ENCODE results near the gene NGEF.

The NGEF gene

DNA sequence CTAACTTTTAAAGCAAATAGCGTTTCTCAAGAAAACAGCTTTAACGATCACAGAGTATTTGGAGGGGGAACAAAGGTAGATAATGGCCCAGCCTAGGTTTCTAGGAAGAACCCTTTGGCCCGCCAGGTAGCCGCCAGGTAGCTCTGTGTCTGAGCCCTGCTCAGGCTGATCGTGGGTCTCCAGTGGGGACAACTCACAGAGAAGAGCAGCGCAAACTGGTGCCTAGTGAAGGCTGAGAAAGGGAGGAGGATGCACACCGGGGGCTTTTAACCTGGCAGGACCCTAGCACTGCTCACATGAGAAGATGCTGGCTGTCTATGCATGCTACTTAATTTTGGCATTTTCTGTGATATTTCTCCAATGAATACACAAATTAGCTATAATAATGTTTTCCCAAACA lies 5.8 kb downstream of the NGEF start:
- Histone ChIP-seq H3K9ac (ENCODE audit: low read length) (no peak overlapping the region), H4K12ac (ENCODE audit: low read depth, low read length) (no peak overlapping the region), H4K8ac (ENCODE audit: low read depth, low read length) (no peak overlapping the region), H3K79me1 (ENCODE audit: low read length) (no peaks in the 10 kb centered on the region), H3K18ac (ENCODE audit: low read length) (no peak overlapping the region), H2BK120ac (ENCODE audit: insufficient read depth, low read length, poor library complexity) (no peak overlapping the region), H3K36me3 (ENCODE audit: control insufficient read depth in 1 of 2, insufficient read depth in 2 of 2, low read length in 2 of 2) (no peaks in the 10 kb centered on the region), H2BK12ac (ENCODE audit: low read length) (no peak overlapping the region), H3K9me3 (ENCODE audit: insufficient read depth, low read depth, low read length) (no peaks in the 10 kb centered on the region), H3K4me1 (ENCODE audit: control insufficient read depth in 1 of 2, insufficient read depth in 2 of 2, low read length in 2 of 2) (no peaks in the 10 kb centered on the region), H3K14ac (ENCODE audit: low read length) (no peak overlapping the region), H3K4ac (ENCODE audit: low read depth, low read length) (no peak overlapping the region), H2AK5ac (ENCODE audit: low read length) (no peak overlapping the region), H3K4me2 (ENCODE audit: low read length) (no peak overlapping the region), H4K91ac (ENCODE audit: low read depth, low read length) (no peak overlapping the region), H2AFZ (ENCODE audit: insufficient read depth, low read length, poor library complexity) (no peak overlapping the region), H3K79me2 (ENCODE audit: control insufficient read depth, insufficient read depth, low read length, poor library complexity) (no peaks in the 10 kb centered on the region), H3K23ac (ENCODE audit: low read length) (no peak overlapping the region), H2BK5ac (ENCODE audit: low read depth, low read length, poor library complexity) (no peak overlapping the region), H3K27ac (ENCODE audit: low read depth, low read length) (no peak overlapping the region), H3K4me3 (ENCODE audit: low read depth, low read length) (no peak overlapping the region), H3K27me3 (ENCODE audit: insufficient read depth, low read length) (no peaks in the 10 kb centered on the region)
- DNase-seq: no peak
- WGBS (ENCODE audit: extremely low coverage, insufficient coverage, insufficient read length): no CpG with 5 or more reads among the region's 7 CpGs

DNA sequence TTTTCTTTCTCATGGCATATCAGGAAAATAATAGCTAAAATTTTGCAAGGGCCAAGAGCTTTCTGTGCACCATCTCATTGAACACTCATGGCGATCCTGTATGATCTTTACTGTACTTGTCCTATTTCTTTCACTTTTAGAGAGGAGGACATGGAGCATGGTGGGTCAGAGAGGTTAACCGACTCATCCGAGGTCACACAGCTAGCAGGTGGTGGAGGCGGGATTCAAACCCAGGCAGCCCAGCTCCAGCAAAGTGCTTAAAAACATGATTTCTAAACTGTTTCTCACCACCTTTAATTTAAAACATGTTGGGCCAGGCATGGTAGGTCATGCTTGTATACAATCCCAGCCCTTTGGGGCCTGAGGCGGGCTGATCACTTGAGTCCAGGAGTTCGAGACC lies 6.4 kb downstream of the NGEF start:
- H2AFZ ChIP-seq (ENCODE audit: insufficient read depth, low read length, poor library complexity): no peak overlapping the region
- no peak overlapping the region for H2BK12ac ChIP-seq (ENCODE audit: low read length)

DNA sequence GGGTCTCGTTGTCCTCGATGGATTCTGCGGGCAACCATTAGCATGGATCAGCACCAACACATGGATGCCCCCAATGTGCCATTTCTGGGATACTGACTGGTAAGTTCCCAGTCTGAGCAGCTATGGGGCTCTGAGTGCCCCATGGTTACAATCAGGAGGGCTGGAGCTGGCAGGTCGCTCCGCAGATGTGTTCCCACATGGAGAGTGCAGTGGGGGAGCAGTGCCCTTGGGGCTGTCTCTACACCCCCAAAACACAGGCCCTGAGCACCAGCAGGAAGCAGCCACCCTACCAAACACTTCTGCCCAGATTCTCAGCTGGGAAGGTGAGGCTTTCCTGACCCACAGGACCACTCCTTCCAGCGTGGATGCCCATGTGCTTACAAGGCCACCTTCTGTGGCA lies 8.0 kb downstream of the NGEF start:
- Histone ChIP-seq H4K91ac (ENCODE audit: low read depth, low read length) (no peak overlapping the region), H3K79me2 (ENCODE audit: control insufficient read depth, insufficient read depth, low read length, poor library complexity) (peaks cover 2% of the 10 kb centered on the region), H2BK12ac (ENCODE audit: low read length) (no peak overlapping the region), H3K27ac (ENCODE audit: low read depth, low read length) (no peak overlapping the region), H2BK5ac (ENCODE audit: low read depth, low read length, poor library complexity) (no peak overlapping the region), H3K79me1 (ENCODE audit: low read length) (no peaks in the 10 kb centered on the region), H4K12ac (ENCODE audit: low read depth, low read length) (no peak overlapping the region), H3K18ac (ENCODE audit: low read length) (no peak overlapping the region), H3K4me3 (ENCODE audit: low read depth, low read length) (no peak overlapping the region), H3K23ac (ENCODE audit: low read length) (no peak overlapping the region), H3K4ac (ENCODE audit: low read depth, low read length) (no peak overlapping the region), H3K9me3 (ENCODE audit: insufficient read depth, low read depth, low read length) (no peaks in the 10 kb centered on the region), H3K36me3 (ENCODE audit: control insufficient read depth in 1 of 2, insufficient read depth in 2 of 2, low read length in 2 of 2) (no peaks in the 10 kb centered on the region), H3K4me2 (ENCODE audit: low read length) (no peak overlapping the region), H2AFZ (ENCODE audit: insufficient read depth, low read length, poor library complexity) (no peak overlapping the region), H2AK5ac (ENCODE audit: low read length) (no peak overlapping the region), H3K27me3 (ENCODE audit: insufficient read depth, low read length) (no peaks in the 10 kb centered on the region), H4K8ac (ENCODE audit: low read depth, low read length) (no peak overlapping the region), H3K14ac (ENCODE audit: low read length) (no peak overlapping the region), H2BK120ac (ENCODE audit: insufficient read depth, low read length, poor library complexity) (no peak overlapping the region), H3K9ac (ENCODE audit: low read length) (no peak overlapping the region), H3K4me1 (ENCODE audit: control insufficient read depth in 1 of 2, insufficient read depth in 2 of 2, low read length in 2 of 2) (no peaks in the 10 kb centered on the region)
- no peak for DNase-seq
- no CpG with 5 or more reads among the region's 6 CpGs for WGBS (ENCODE audit: extremely low coverage, insufficient coverage, insufficient read length)

More for the DNA sequence above, 6.4 kb downstream of the NGEF start:
- H3K14ac ChIP-seq (ENCODE audit: low read length): no peak overlapping the region
- H3K4me2 ChIP-seq (ENCODE audit: low read length): no peak overlapping the region
- H3K18ac ChIP-seq (ENCODE audit: low read length): no peak overlapping the region
- H3K79me2 ChIP-seq (ENCODE audit: control insufficient read depth, insufficient read depth, low read length, poor library complexity): no peaks in the 10 kb centered on the region
- H2BK5ac ChIP-seq (ENCODE audit: low read depth, low read length, poor library complexity): no peak overlapping the region
- H2BK120ac ChIP-seq (ENCODE audit: insufficient read depth, low read length, poor library complexity): no peak overlapping the region
- no peaks in the 10 kb centered on the region for H3K27me3 ChIP-seq (ENCODE audit: insufficient read depth, low read length)
- H3K23ac ChIP-seq (ENCODE audit: low read length): no peak overlapping the region
- H3K36me3 ChIP-seq (ENCODE audit: control insufficient read depth in 1 of 2, insufficient read depth in 2 of 2, low read length in 2 of 2): no peaks in the 10 kb centered on the region
- no peak overlapping the region for H3K9ac ChIP-seq (ENCODE audit: low read length)
- no peak overlapping the region for H3K4me3 ChIP-seq (ENCODE audit: low read depth, low read length)
- H3K9me3 ChIP-seq (ENCODE audit: insufficient read depth, low read depth, low read length): no peaks in the 10 kb centered on the region
- H3K4ac ChIP-seq (ENCODE audit: low read depth, low read length): no peak overlapping the region
- no CpG with 5 or more reads among the region's 6 CpGs for WGBS (ENCODE audit: extremely low coverage, insufficient coverage, insufficient read length)
- H3K79me1 ChIP-seq (ENCODE audit: low read length): no peaks in the 10 kb centered on the region
- H3K4me1 ChIP-seq (ENCODE audit: control insufficient read depth in 1 of 2, insufficient read depth in 2 of 2, low read length in 2 of 2): no peaks in the 10 kb centered on the region
- H4K12ac ChIP-seq (ENCODE audit: low read depth, low read length): no peak overlapping the region
- no peak overlapping the region for H2AK5ac ChIP-seq (ENCODE audit: low read length)
- DNase-seq: no peak
- H4K91ac ChIP-seq (ENCODE audit: low read depth, low read length): no peak overlapping the region
- H3K27ac ChIP-seq (ENCODE audit: low read depth, low read length): no peak overlapping the region
- H4K8ac ChIP-seq (ENCODE audit: low read depth, low read length): no peak overlapping the region

- Histone ChIP-seq H3K9ac (ENCODE audit: low read length) (no peak overlapping the region), H2AK5ac (ENCODE audit: low read length) (no peak overlapping the region), H4K12ac (ENCODE audit: low read depth, low read length) (no peak overlapping the region), H3K4me2 (ENCODE audit: low read length) (no peak overlapping the region), H3K23ac (ENCODE audit: low read length) (no peak overlapping the region), H3K4ac (ENCODE audit: low read depth, low read length) (no peak overlapping the region), H3K9me3 (ENCODE audit: insufficient read depth, low read depth, low read length) (no peaks in the 10 kb centered on the region), H3K18ac (ENCODE audit: low read length) (no peak overlapping the region), H4K8ac (ENCODE audit: low read depth, low read length) (no peak overlapping the region), H3K27me3 (ENCODE audit: insufficient read depth, low read length) (no peaks in the 10 kb centered on the region), H2BK12ac (ENCODE audit: low read length) (no peak overlapping the region), H2BK120ac (ENCODE audit: insufficient read depth, low read length, poor library complexity) (no peak overlapping the region), H3K27ac (ENCODE audit: low read depth, low read length) (no peak overlapping the region), H3K79me2 (ENCODE audit: control insufficient read depth, insufficient read depth, low read length, poor library complexity) (peaks cover 2% of the 10 kb centered on the region), H2AFZ (ENCODE audit: insufficient read depth, low read length, poor library complexity) (no peak overlapping the region), H3K36me3 (ENCODE audit: control insufficient read depth in 1 of 2, insufficient read depth in 2 of 2, low read length in 2 of 2) (no peaks in the 10 kb centered on the region), H4K91ac (ENCODE audit: low read depth, low read length) (no peak overlapping the region), H3K14ac (ENCODE audit: low read length) (no peak overlapping the region), H3K4me3 (ENCODE audit: low read depth, low read length) (no peak overlapping the region), H3K79me1 (ENCODE audit: low read length) (no peaks in the 10 kb centered on the region), H2BK5ac (ENCODE audit: low read depth, low read length, poor library complexity) (no peak overlapping the region), H3K4me1 (ENCODE audit: control insufficient read depth in 1 of 2, insufficient read depth in 2 of 2, low read length in 2 of 2) (no peaks in the 10 kb centered on the region)
- no CpG with 5 or more reads among the region's 9 CpGs for WGBS (ENCODE audit: extremely low coverage, insufficient coverage, insufficient read length)
- no peak for DNase-seq
These were observed 9.1 kb downstream of the NGEF start for GRCh38 chr2:233003658-233004555.
